OCI-LY1 (cell line): ENCODE measurements around the gene WDR35.

Experiments
- H2AFZ ChIP-seq: fragments of 200-600 bp; sonication (generic), shearing (Covaris generic); 2 replicates; pipeline ENCODE4 v1.6.0; 2014; ENCODE audit warnings: antibody characterized with exemption, mild to moderate bottlenecking, low read length
- H3F3A ChIP-seq: fragments of 200-600 bp; sonication (generic), shearing (Covaris generic); 2 replicates; pipeline ENCODE4 v1.6.0; 2014; ENCODE audit warnings: mild to moderate bottlenecking, antibody characterized with exemption, low read length, moderate library complexity; ENCODE audit not compliant: insufficient read depth
- H3K27ac ChIP-seq: fragments of 200-600 bp; sonication (generic); 2 replicates; pipeline ENCODE4 v1.5.1; 2014; ENCODE audit warnings: low read length, mixed run types, mild to moderate bottlenecking, low read depth; ENCODE audit not compliant: poor library complexity, severe bottlenecking
- H3K27me3 ChIP-seq: fragments of 200-600 bp; sonication (generic); 2 replicates; pipeline ENCODE4 v1.6.0; 2014; ENCODE audit warnings: antibody characterized with exemption, mild to moderate bottlenecking, low read length, moderate library complexity; ENCODE audit not compliant: insufficient read depth
- H3K36me3 ChIP-seq: fragments of 200-600 bp; sonication (generic); 2 replicates; pipeline ENCODE4 v1.6.1; 2014; ENCODE audit warnings: mild to moderate bottlenecking, antibody characterized with exemption, low read length, moderate library complexity, mixed read lengths; ENCODE audit not compliant: insufficient read depth
- H3K4me1 ChIP-seq: fragments of 200-600 bp; sonication (generic); 2 replicates; pipeline ENCODE4 v1.5.1; 2014; ENCODE audit warnings: mild to moderate bottlenecking, low read length, moderate library complexity; ENCODE audit not compliant: insufficient read depth, severe bottlenecking
- H3K4me2 ChIP-seq: fragments of 200-600 bp; sonication (generic), shearing (Covaris generic); 2 replicates; pipeline ENCODE4 v1.6.1; 2014; ENCODE audit warnings: low read length
- H3K4me3 ChIP-seq: fragments of 200-600 bp; sonication (generic); 2 replicates; pipeline ENCODE4 v1.5.1; 2014; ENCODE audit warnings: low read length, low read depth, mild to moderate bottlenecking, mixed read lengths; ENCODE audit not compliant: poor library complexity, severe bottlenecking
- H3K79me2 ChIP-seq: fragments of 200-600 bp; shearing (Covaris generic); 2 replicates; pipeline ENCODE4 v1.6.1; 2016; ENCODE audit warnings: mixed run types, low read length, mixed read lengths; ENCODE audit not compliant: insufficient read depth
- H3K9ac ChIP-seq: fragments of 200-600 bp; sonication (generic), shearing (Covaris generic); 2 replicates; pipeline ENCODE4 v1.6.1; 2014; ENCODE audit warnings: mild to moderate bottlenecking, low read length, mixed read lengths
- H3K9me2 ChIP-seq: fragments of 200-600 bp; sonication (generic), shearing (Covaris generic); 2 replicates; pipeline ENCODE4 v1.6.1; 2014; ENCODE audit warnings: low read depth, mild to moderate bottlenecking, low read length, mixed read lengths
- H3K9me3 ChIP-seq: fragments of 200-600 bp; shearing (Covaris generic); 2 replicates; pipeline ENCODE4 v1.6.1; 2014; ENCODE audit warnings: low read length, mixed read lengths
- H4K20me1 ChIP-seq: fragments of 200-600 bp; sonication (generic), shearing (Covaris generic); 2 replicates; pipeline ENCODE4 v1.6.0; 2016; ENCODE audit warnings: mild to moderate bottlenecking, low read length; ENCODE audit not compliant: insufficient read depth
- EZH2 ChIP-seq: fragments of 200-600 bp; sonication (generic), shearing (Covaris generic); IDR thresholded peaks from 2 replicates; pipeline ENCODE4 v1.8.0; 2017; ENCODE audit warnings: borderline replicate concordance, mixed run types, mild to moderate bottlenecking, antibody characterized with exemption, low read length, moderate library complexity, mixed read lengths
- TF ChIP-seq, protein P1 (sequence below): fragments of 200-600 bp; sonication (generic), shearing (Covaris generic); IDR thresholded peaks from 2 replicates; pipeline ENCODE4 v1.5.1; 2017; ENCODE audit warnings: mild to moderate bottlenecking, antibody characterized with exemption, low read length, moderate library complexity, mixed read lengths

WDR35 gene

DNA sequence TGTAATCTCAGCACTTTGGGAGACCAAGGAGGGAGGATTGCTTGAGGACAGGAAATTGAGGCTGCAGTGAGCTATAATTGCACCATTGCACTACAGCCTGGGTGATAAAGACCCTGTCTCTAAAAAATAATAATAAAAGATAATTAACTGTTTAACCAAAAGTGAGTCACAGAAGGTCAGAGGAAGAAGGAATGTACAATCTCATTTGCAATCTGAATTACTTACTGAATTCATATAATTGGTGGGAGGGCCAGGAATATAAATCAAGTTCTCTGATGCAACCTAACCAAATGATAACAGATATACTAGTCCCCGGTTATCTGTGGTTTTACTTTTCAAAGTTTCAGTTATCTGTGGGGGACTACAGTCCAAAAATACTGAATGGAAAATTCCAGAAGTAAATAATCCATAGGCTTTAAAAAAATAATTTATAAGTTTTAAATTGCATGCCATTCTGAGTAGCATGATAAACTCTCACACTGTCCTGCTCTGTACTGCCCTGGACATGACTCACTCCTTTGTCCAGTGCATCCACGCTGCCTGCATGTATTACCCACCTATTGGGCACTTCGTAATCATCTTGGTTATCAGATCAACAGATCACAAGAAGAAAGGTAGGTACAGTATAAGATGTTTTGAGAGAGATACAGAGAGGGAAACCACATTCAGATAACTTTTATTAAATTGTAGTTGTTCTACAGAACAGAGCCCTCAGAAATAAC is 35.3 kb upstream of the WDR35 start:
- Histone ChIP-seq H3K4me2 (no peak overlapping the region), H3K36me3 (peaks cover 29% of the 10 kb centered on the region), H3K4me3 (no peak overlapping the region), H3F3A (no peaks in the 10 kb centered on the region), H3K27me3 (no peaks in the 10 kb centered on the region), H3K9ac (no peak overlapping the region), H3K4me1 (no peaks in the 10 kb centered on the region), H4K20me1 (no peaks in the 10 kb centered on the region), H3K27ac (no peak overlapping the region), H3K9me3 (0 out of 2 replicates have a peak, but pooled peaks cover 5% of the 10 kb centered on the region), H2AFZ (no peak overlapping the region), H3K79me2 (no peaks in the 10 kb centered on the region), H3K9me2 (no peaks in the 10 kb centered on the region)
- no peak for TF ChIP-seq EZH2
- TF ChIP-seq, protein P1, sequence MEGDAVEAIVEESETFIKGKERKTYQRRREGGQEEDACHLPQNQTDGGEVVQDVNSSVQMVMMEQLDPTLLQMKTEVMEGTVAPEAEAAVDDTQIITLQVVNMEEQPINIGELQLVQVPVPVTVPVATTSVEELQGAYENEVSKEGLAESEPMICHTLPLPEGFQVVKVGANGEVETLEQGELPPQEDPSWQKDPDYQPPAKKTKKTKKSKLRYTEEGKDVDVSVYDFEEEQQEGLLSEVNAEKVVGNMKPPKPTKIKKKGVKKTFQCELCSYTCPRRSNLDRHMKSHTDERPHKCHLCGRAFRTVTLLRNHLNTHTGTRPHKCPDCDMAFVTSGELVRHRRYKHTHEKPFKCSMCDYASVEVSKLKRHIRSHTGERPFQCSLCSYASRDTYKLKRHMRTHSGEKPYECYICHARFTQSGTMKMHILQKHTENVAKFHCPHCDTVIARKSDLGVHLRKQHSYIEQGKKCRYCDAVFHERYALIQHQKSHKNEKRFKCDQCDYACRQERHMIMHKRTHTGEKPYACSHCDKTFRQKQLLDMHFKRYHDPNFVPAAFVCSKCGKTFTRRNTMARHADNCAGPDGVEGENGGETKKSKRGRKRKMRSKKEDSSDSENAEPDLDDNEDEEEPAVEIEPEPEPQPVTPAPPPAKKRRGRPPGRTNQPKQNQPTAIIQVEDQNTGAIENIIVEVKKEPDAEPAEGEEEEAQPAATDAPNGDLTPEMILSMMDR: no peak

DNA sequence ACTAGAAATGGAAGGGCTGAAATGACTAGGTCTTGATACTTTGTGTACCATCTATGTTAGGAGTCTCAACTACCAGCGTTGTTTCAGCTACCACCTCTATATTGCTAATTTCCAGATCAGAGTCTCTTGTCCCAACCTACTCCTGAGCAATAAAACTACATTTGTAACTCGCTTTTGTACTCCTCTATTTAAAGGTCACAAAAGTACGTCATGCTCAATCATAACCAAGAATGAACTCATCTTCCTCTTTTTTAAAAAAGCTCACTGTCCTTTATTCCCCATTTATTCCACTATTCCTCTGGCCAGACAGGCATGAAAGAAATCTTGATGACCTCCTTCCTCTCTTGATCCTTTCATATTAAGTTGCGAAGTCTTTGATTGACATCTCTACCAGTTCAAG is 33.8 kb upstream of the WDR35 start:
- Histone ChIP-seq H3K4me1 (no peaks in the 10 kb centered on the region), H3K27ac (no peak overlapping the region)

DNA sequence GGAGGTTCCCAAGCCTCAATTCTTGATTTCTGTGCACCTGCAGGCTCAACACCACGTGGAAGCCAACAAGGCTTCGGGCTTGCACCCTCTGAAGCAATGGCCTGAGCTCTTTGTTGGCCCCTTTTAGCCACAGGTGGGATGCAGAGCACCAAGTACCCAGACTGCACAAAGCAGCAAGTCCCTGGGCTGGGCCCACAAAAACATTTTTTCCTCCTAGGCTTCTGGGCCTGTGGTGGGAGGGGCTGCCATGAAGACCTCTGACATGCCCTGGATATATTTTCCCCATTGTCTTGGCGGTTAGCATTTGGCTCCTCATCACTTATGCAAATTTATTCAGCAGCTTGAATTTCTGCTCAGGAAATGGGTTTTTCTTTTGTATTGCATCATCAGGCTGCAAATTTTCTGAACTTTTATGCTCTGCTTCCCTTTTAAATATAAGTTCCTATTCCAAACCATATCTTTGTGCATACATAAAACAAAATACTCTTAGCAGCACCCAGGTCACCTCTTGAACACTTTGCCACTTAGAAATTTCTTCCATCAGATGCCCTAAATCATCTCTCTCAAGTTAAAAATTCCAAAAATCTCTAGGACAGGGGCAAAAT is 31.6 kb upstream of the WDR35 start:
- H3K4me3 ChIP-seq: no peak overlapping the region

More for the DNA sequence above, 33.8 kb upstream of the WDR35 start:
- no peaks in the 10 kb centered on the region for H3K79me2 ChIP-seq
- no peak overlapping the region for H3K9ac ChIP-seq
- no peak overlapping the region for H3K4me2 ChIP-seq
- TF ChIP-seq EZH2: no peak
- TF ChIP-seq, protein P1: no peak
- peaks cover 14% of the 10 kb centered on the region for H3K36me3 ChIP-seq
- 0 out of 2 replicates have a peak, but pooled peaks cover 2% of the 10 kb centered on the region for H3K9me3 ChIP-seq
- no peak overlapping the region for H2AFZ ChIP-seq
- no peaks in the 10 kb centered on the region for H3F3A ChIP-seq
- H4K20me1 ChIP-seq: no peaks in the 10 kb centered on the region
- no peak overlapping the region for H3K4me3 ChIP-seq
- H3K9me2 ChIP-seq: no peaks in the 10 kb centered on the region
- H3K27me3 ChIP-seq: no peaks in the 10 kb centered on the region

More for the DNA sequence above, 31.6 kb upstream of the WDR35 start:
- Histone ChIP-seq H2AFZ (no peak overlapping the region), H3K4me1 (no peaks in the 10 kb centered on the region), H3F3A (no peaks in the 10 kb centered on the region), H3K4me2 (no peak overlapping the region), H3K9me3 (0 out of 2 replicates have a peak, but pooled peaks cover 2% of the 10 kb centered on the region), H3K36me3 (no peaks in the 10 kb centered on the region), H3K27me3 (no peaks in the 10 kb centered on the region), H3K9ac (no peak overlapping the region), H4K20me1 (no peaks in the 10 kb centered on the region), H3K27ac (no peak overlapping the region), H3K9me2 (no peaks in the 10 kb centered on the region), H3K79me2 (no peaks in the 10 kb centered on the region)
- TF ChIP-seq EZH2: no peak
- TF ChIP-seq, protein P1: no peak
